OCI-LY7 (cell line): ENCODE data around the gene ZNF638. TPM values are rescaled to one million over a fixed set of nuclear protein-coding genes. Genes with fewer than 3 reads are reported as not detected.

Experiments used
- BruUV-seq: library from RNA; stranded (reverse); fragments of 400-500 nt; replicated peaks from 2 replicates; lab custom pipeline; 2021; lab: Mats Ljungman, UMichigan
- CTCF ChIA-PET: fragments of 300-600 bp; sonication (Branson Sonifier 250); formaldehyde crosslinking; loops from one replicate; lab custom pipeline; 2022; ENCODE audit warnings: antibody characterized with exemption; ENCODE audit not compliant: unreplicated experiment; lab: Charles Lee
- POLR2A ChIA-PET: fragments of 300-600 bp; sonication (Branson Sonifier 250); formaldehyde crosslinking; loops from one replicate; lab custom pipeline; 2022; ENCODE audit warnings: antibody characterized with exemption; lab: Charles Lee
- DNase-seq: peaks from one replicate; pipeline ENCODE4 v3.0.0-alpha.2; 2015; ENCODE audit warnings: low spot score
- H2AFZ ChIP-seq: fragments of 200-600 bp; sonication (generic), shearing (Covaris generic); 2 replicates; pipeline ENCODE4 v1.6.1; 2014; ENCODE audit warnings: mild to moderate bottlenecking, antibody characterized with exemption, low read length, moderate library complexity
- H3K27ac ChIP-seq: fragments of 200-600 bp; sonication (generic); 2 replicates; pipeline ENCODE4 v1.5.1; 2014; ENCODE audit warnings: mixed run types, low read depth, mild to moderate bottlenecking, moderate library complexity, low read length, inconsistent platforms; ENCODE audit not compliant: poor library complexity, severe bottlenecking
- H3K36me3 ChIP-seq: fragments of 200-600 bp; sonication (generic); 2 replicates; pipeline ENCODE4 v1.6.1; 2014; ENCODE audit warnings: mild to moderate bottlenecking, antibody characterized with exemption, low read length, moderate library complexity, mixed read lengths; ENCODE audit not compliant: insufficient read depth
- H3K4me1 ChIP-seq: fragments of 200-600 bp; sonication (generic); 2 replicates; pipeline ENCODE4 v1.5.1; 2014; ENCODE audit warnings: mild to moderate bottlenecking, low read length; ENCODE audit not compliant: insufficient read depth, poor library complexity, severe bottlenecking
- H3K4me2 ChIP-seq: fragments of 200-600 bp; sonication (generic); 2 replicates; pipeline ENCODE4 v1.6.1; 2014; ENCODE audit warnings: mild to moderate bottlenecking, low read length
- H3K4me3 ChIP-seq: fragments of 200-600 bp; sonication (generic); 2 replicates; pipeline ENCODE4 v1.5.1; 2014; ENCODE audit warnings: mild to moderate bottlenecking, low read depth, low read length; ENCODE audit not compliant: poor library complexity, severe bottlenecking
- H3K79me2 ChIP-seq: fragments of 200-600 bp; sonication (generic); 2 replicates; pipeline ENCODE4 v1.6.1; 2016; ENCODE audit warnings: low read depth, mild to moderate bottlenecking, low read length, moderate library complexity, mixed read lengths; ENCODE audit not compliant: insufficient read depth
- H3K9me2 ChIP-seq: fragments of 200-600 bp; sonication (generic); 2 replicates; pipeline ENCODE4 v1.6.1; 2016; ENCODE audit warnings: mild to moderate bottlenecking, low read length, mixed read lengths; ENCODE audit not compliant: insufficient read depth
- H3K9me3 ChIP-seq: fragments of 200-600 bp; sonication (generic); 2 replicates; pipeline ENCODE4 v1.6.1; 2014; ENCODE audit warnings: mild to moderate bottlenecking, mixed run types, low read length, mixed read lengths
- H4K20me1 ChIP-seq: fragments of 200-600 bp; sonication (generic); 2 replicates; pipeline ENCODE4 v1.6.1; 2014; ENCODE audit warnings: mild to moderate bottlenecking, antibody characterized with exemption, low read length, moderate library complexity, mixed read lengths; ENCODE audit not compliant: insufficient read depth
- CTCF ChIP-seq: fragments of 200-600 bp; sonication (generic); conservative IDR thresholded peaks from 2 replicates; pipeline ENCODE4 v1.5.1; 2014; ENCODE audit warnings: mild to moderate bottlenecking, antibody characterized with exemption, low read length, moderate library complexity, mixed read lengths
- EZH2phosphoT487 ChIP-seq: fragments of 200-600 bp; sonication (generic); IDR thresholded peaks from 2 replicates; pipeline ENCODE4 v1.6.1; 2018; ENCODE audit warnings: low read depth, borderline replicate concordance, mild to moderate bottlenecking, mixed run types, antibody characterized with exemption, low read length, moderate library complexity, mixed read lengths
- intact Hi-C: fragments of 100-400 bp; cut with micrococcal nuclease; formaldehyde crosslinking; loops from one replicate; pipeline ENCODE4 v1.10.0; 2022; ENCODE audit not compliant: unreplicated experiment
- total RNA-seq, 2 experiments: library from RNA; depleted of rRNA in 1 of 2; stranded (reverse); fragments of >200 nt in 1 of 2; shearing (Covaris generic) in 1 of 2; gene quantifications; 2 replicates each; pipeline ENCODE4 v1.2.3, GENCODE V29; 2014 to 2022

ZNF638 gene
- total RNA-seq, 2 experiments from 2014 or later: 114 to 138 TPM

DNA sequence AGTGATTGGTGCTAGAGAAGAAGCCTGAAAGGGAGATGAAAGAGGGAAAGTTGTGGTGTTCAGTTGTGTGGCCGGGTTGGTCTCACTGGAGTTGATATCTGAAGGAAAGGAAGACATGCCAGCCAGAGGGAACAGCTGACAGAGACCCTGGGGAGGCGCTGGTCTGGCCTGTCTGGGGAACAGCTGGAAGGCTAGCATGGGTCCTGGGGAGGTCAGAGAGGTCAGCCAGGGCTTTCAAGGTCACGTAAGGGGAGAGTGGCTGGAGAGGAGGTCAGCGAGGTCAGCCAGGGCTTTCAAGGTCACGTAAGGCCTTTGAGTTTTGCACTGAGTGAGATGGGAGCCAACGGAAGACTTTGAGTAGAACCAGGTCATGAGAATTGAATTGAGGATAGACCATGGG lies 132.8 kb downstream of the ZNF638 start:
- Histone ChIP-seq H3K9me3 (0 out of 2 replicates have a peak, but pooled peaks cover 3% of the 10 kb centered on the region), H3K4me3 (no peak overlapping the region), H3K4me1 (no peaks in the 10 kb centered on the region), H3K79me2 (no peaks in the 10 kb centered on the region), H3K4me2 (no peak overlapping the region), H3K9me2 (no peaks in the 10 kb centered on the region), H2AFZ (no peak overlapping the region), H3K27ac (no peak overlapping the region), H3K36me3 (no peaks in the 10 kb centered on the region), H4K20me1 (no peaks in the 10 kb centered on the region)
- ChIA-PET CTCF (no interaction called here), POLR2A (no interaction called here)
- DNase-seq: no peak
- no TSS peak for BruUV-seq
- intact Hi-C loops: loop anchor here (10.0 kb wide), 1 partner anchor 50 kb away; no protein-coding TSS in a partner anchor
- TF ChIP-seq EZH2phosphoT487 (no peak), CTCF (no peak)

GRCh38 chr2:71465356-71465755 lies 133.8 kb downstream of the ZNF638 start:
- POLR2A ChIA-PET: no interaction called here

More at GRCh38 chr2:71465356-71465755, 133.8 kb downstream of the ZNF638 start:
- Histone ChIP-seq H3K4me3 (no peak overlapping the region), H3K79me2 (no peaks in the 10 kb centered on the region), H3K27ac (no peak overlapping the region), H3K9me3 (0 out of 2 replicates have a peak, but pooled peaks cover 3% of the 10 kb centered on the region), H2AFZ (no peak overlapping the region), H3K36me3 (no peaks in the 10 kb centered on the region), H3K4me1 (no peaks in the 10 kb centered on the region), H3K4me2 (no peak overlapping the region), H3K9me2 (no peaks in the 10 kb centered on the region), H4K20me1 (no peaks in the 10 kb centered on the region)
- TF ChIP-seq EZH2phosphoT487 (no peak), CTCF (no peak)
- intact Hi-C loops: loop anchor here (10.0 kb wide), 1 partner anchor 49 kb away; no protein-coding TSS in a partner anchor
- BruUV-seq: no TSS peak
- no peak for DNase-seq
- CTCF ChIA-PET: no interaction called here
